RWPE2 (cell line): ENCODE data around the gene MRPL24.

Experiments
- ATAC-seq: fragments of 200-7000 bp; cut with Tn5 transposase; 3 replicates; pipeline ENCODE4 v1.9.1; 2021; ENCODE audit warnings: low read depth
- DNase-seq: peaks from one replicate; pipeline ENCODE4 v3.0.0-alpha.2; 2020; ENCODE audit warnings: low spot score
- H3K27ac ChIP-seq: fragments of 450-650 bp; 2 replicates; pipeline ENCODE4 v1.5.1; 2017; ENCODE audit warnings: mild to moderate bottlenecking; ENCODE audit not compliant: poor library complexity, severe bottlenecking
- H3K27me3 ChIP-seq: fragments of 250-450 bp; sonication (Bioruptor Pico); 2 replicates; pipeline ENCODE4 v1.5.1; 2021; ENCODE audit warnings: mild to moderate bottlenecking, moderate library complexity; ENCODE audit not compliant: insufficient read depth, poor library complexity, severe bottlenecking
- H3K36me3 ChIP-seq: fragments of 250-450 bp; sonication (Bioruptor Pico); 2 replicates; pipeline ENCODE4 v1.5.1; 2020; ENCODE audit warnings: low read depth, mild to moderate bottlenecking, moderate library complexity
- H3K4me1 ChIP-seq: fragments of 250-450 bp; sonication (Bioruptor Pico); 2 replicates; pipeline ENCODE4 v1.5.1; 2021; ENCODE audit warnings: mild to moderate bottlenecking, moderate library complexity; ENCODE audit not compliant: insufficient read depth, poor library complexity, severe bottlenecking
- H3K4me3 ChIP-seq: fragments of 250-450 bp; sonication (Bioruptor Pico); 2 replicates; pipeline ENCODE4 v1.5.1; 2021; ENCODE audit warnings: mild to moderate bottlenecking, moderate library complexity; ENCODE audit not compliant: severe bottlenecking
- H3K9me3 ChIP-seq: fragments of 250-450 bp; sonication (Bioruptor Pico); 2 replicates; pipeline ENCODE4 v1.5.1; 2021; ENCODE audit warnings: mild to moderate bottlenecking, moderate library complexity; ENCODE audit not compliant: severe bottlenecking
- CTCF ChIP-seq: fragments of 450-650 bp; IDR thresholded peaks from one replicate; pipeline ENCODE4 v1.5.1; 2017; ENCODE audit warnings: mild to moderate bottlenecking, moderate library complexity; ENCODE audit not compliant: poor library complexity, severe bottlenecking

Gene MRPL24

GRCh38 chr1:156747742-156748669, 7.1 kb upstream of the MRPL24 start:
- H3K9me3 ChIP-seq = no peaks in the 10 kb centered on the region
- H3K36me3 ChIP-seq = peaks cover 47% of the 10 kb centered on the region
- peak overlapping the region; percentile 98 for H3K27ac ChIP-seq
- peak; percentile 6 for ATAC-seq
- H3K4me3 ChIP-seq = peak overlapping the region; percentile 67
- H3K4me1 ChIP-seq = peaks cover 29% of the 10 kb centered on the region
- peak; percentile 10 for TF ChIP-seq CTCF
- no peaks in the 10 kb centered on the region for H3K27me3 ChIP-seq
- no peak for DNase-seq

- TF ChIP-seq CTCF = peak; percentile 30
- H3K9me3 ChIP-seq = no peaks in the 10 kb centered on the region
- peaks cover 27% of the 10 kb centered on the region for H3K4me1 ChIP-seq
- H3K27me3 ChIP-seq = no peaks in the 10 kb centered on the region
- peak; percentile 95 for DNase-seq
- H3K4me3 ChIP-seq = peak overlapping the region; percentile 67
- H3K36me3 ChIP-seq = peaks cover 49% of the 10 kb centered on the region
- peak overlapping the region; percentile 98 for H3K27ac ChIP-seq
- ATAC-seq = peak; percentile 47
These were observed 6.1 kb upstream of the MRPL24 start for GRCh38 chr1:156746728-156747631.

- DNase-seq = no peak
- TF ChIP-seq CTCF = no peak
- Histone ChIP-seq H3K27me3 (no peaks in the 10 kb centered on the region), H3K4me1 (peaks cover 27% of the 10 kb centered on the region), H3K27ac (peak overlapping the region; percentile 98), H3K4me3 (peak overlapping the region; percentile 67), H3K9me3 (no peaks in the 10 kb centered on the region), H3K36me3 (peaks cover 49% of the 10 kb centered on the region)
- ATAC-seq = no peak
These were observed 5.5 kb upstream of the MRPL24 start for GRCh38 chr1:156746406-156746727.

- DNase-seq = no peak
- H3K27ac ChIP-seq = peak overlapping the region; percentile 98
- H3K27me3 ChIP-seq = no peaks in the 10 kb centered on the region
- no peak for ATAC-seq
- peak overlapping the region; percentile 67 for H3K4me3 ChIP-seq
- H3K9me3 ChIP-seq = no peaks in the 10 kb centered on the region
- H3K4me1 ChIP-seq = peaks cover 27% of the 10 kb centered on the region
- peaks cover 49% of the 10 kb centered on the region for H3K36me3 ChIP-seq
- no peak for TF ChIP-seq CTCF
These were observed 5.0 kb upstream of the MRPL24 start for GRCh38 chr1:156745881-156746280.
